ENCODE data around the gene TMEM163. TPM values are rescaled to one million over a fixed set of nuclear protein-coding genes. Genes with fewer than 3 reads are reported as not detected.

The TMEM163 gene
- total and polyA plus RNA-seq, 2 of the 13 experiments (the other 11 are each of a cell fraction or from before 2014, with no cell fraction given): 0.05 TPM; not detected in 1

DNA sequence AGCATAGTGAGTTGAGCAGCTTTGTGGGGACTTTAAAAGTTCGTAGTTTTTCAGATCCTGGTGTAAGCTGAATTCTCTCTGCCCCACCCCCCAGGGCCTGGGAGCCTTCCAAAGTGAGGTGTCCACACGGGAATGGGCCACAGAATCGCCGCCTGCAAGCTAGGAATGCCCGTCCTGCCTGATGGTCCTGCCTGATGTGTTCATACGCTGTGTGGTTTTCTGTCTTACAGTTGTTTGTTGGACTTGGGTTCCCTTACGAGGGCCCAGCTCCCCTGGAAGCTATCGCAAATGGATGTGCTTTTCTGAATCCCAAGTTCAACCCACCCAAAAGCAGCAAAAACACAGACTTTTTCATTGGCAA is 306.2 kb downstream of the TMEM163 start (continued):
- TF ChIP-seq, protein P1, sequence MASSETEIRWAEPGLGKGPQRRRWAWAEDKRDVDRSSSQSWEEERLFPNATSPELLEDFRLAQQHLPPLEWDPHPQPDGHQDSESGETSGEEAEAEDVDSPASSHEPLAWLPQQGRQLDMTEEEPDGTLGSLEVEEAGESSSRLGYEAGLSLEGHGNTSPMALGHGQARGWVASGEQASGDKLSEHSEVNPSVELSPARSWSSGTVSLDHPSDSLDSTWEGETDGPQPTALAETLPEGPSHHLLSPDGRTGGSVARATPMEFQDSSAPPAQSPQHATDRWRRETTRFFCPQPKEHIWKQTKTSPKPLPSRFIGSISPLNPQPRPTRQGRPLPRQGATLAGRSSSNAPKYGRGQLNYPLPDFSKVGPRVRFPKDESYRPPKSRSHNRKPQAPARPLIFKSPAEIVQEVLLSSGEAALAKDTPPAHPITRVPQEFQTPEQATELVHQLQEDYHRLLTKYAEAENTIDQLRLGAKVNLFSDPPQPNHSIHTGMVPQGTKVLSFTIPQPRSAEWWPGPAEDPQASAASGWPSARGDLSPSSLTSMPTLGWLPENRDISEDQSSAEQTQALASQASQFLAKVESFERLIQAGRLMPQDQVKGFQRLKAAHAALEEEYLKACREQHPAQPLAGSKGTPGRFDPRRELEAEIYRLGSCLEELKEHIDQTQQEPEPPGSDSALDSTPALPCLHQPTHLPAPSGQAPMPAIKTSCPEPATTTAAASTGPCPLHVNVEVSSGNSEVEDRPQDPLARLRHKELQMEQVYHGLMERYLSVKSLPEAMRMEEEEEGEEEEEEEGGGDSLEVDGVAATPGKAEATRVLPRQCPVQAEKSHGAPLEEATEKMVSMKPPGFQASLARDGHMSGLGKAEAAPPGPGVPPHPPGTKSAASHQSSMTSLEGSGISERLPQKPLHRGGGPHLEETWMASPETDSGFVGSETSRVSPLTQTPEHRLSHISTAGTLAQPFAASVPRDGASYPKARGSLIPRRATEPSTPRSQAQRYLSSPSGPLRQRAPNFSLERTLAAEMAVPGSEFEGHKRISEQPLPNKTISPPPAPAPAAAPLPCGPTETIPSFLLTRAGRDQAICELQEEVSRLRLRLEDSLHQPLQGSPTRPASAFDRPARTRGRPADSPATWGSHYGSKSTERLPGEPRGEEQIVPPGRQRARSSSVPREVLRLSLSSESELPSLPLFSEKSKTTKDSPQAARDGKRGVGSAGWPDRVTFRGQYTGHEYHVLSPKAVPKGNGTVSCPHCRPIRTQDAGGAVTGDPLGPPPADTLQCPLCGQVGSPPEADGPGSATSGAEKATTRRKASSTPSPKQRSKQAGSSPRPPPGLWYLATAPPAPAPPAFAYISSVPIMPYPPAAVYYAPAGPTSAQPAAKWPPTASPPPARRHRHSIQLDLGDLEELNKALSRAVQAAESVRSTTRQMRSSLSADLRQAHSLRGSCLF (CRISPR knock-in tag; IDR thresholded peaks at IDR 0.05; ENCODE audit: borderline replicate concordance): no peak
- no peak; the same call in 1 of the 2 replicates for TF ChIP-seq ZNF451 (CRISPR knock-in tag; IDR thresholded peaks at IDR 0.05)
- TF ChIP-seq PHF5A (CRISPR knock-in tag; IDR thresholded peaks at IDR 0.05; ENCODE audit: low read depth, unreplicated experiment): no peak
- TF ChIP-seq ZBTB7B (CRISPR knock-in tag; IDR thresholded peaks at IDR 0.05): no peak
- TF ChIP-seq PCBP1 (IDR thresholded peaks at IDR 0.05; ENCODE audit: borderline replicate concordance, low read depth, low read length): no peak
- no peak for TF ChIP-seq TEAD2 (CRISPR knock-in tag; IDR thresholded peaks at IDR 0.05)
- TF ChIP-seq, protein P2, sequence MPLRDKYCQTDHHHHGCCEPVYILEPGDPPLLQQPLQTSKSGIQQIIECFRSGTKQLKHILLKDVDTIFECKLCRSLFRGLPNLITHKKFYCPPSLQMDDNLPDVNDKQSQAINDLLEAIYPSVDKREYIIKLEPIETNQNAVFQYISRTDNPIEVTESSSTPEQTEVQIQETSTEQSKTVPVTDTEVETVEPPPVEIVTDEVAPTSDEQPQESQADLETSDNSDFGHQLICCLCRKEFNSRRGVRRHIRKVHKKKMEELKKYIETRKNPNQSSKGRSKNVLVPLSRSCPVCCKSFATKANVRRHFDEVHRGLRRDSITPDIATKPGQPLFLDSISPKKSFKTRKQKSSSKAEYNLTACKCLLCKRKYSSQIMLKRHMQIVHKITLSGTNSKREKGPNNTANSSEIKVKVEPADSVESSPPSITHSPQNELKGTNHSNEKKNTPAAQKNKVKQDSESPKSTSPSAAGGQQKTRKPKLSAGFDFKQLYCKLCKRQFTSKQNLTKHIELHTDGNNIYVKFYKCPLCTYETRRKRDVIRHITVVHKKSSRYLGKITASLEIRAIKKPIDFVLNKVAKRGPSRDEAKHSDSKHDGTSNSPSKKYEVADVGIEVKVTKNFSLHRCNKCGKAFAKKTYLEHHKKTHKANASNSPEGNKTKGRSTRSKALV (CRISPR knock-in tag; IDR thresholded peaks at IDR 0.05): no peak
- TF ChIP-seq ZNF12 (CRISPR knock-in tag; IDR thresholded peaks at IDR 0.05): no peak
- no peak for TF ChIP-seq ZZZ3 (CRISPR knock-in tag; IDR thresholded peaks at IDR 0.05; ENCODE audit: borderline replicate concordance)
- TF ChIP-seq TAF1 (CRISPR knock-in tag; IDR thresholded peaks at IDR 0.05): peak; percentile 58
- TF ChIP-seq KDM6A (CRISPR knock-in tag; IDR thresholded peaks at IDR 0.05; ENCODE audit: low read depth): 0 out of 2 replicates have a peak, but pooled peaks have one; percentile 0
- TF ChIP-seq KDM5B (CRISPR knock-in tag; IDR thresholded peaks at IDR 0.05; ENCODE audit: borderline replicate concordance): no peak
- TF ChIP-seq ZFAT (CRISPR knock-in tag; conservative IDR thresholded peaks at IDR 0.05): no peak
- no peak for TF ChIP-seq ZNF850 (CRISPR knock-in tag; conservative IDR thresholded peaks at IDR 0.05)
- no peak for TF ChIP-seq DPF2 (CRISPR knock-in tag; IDR thresholded peaks at IDR 0.05; ENCODE audit: borderline replicate concordance, low read depth)
- TF ChIP-seq, protein P3, sequence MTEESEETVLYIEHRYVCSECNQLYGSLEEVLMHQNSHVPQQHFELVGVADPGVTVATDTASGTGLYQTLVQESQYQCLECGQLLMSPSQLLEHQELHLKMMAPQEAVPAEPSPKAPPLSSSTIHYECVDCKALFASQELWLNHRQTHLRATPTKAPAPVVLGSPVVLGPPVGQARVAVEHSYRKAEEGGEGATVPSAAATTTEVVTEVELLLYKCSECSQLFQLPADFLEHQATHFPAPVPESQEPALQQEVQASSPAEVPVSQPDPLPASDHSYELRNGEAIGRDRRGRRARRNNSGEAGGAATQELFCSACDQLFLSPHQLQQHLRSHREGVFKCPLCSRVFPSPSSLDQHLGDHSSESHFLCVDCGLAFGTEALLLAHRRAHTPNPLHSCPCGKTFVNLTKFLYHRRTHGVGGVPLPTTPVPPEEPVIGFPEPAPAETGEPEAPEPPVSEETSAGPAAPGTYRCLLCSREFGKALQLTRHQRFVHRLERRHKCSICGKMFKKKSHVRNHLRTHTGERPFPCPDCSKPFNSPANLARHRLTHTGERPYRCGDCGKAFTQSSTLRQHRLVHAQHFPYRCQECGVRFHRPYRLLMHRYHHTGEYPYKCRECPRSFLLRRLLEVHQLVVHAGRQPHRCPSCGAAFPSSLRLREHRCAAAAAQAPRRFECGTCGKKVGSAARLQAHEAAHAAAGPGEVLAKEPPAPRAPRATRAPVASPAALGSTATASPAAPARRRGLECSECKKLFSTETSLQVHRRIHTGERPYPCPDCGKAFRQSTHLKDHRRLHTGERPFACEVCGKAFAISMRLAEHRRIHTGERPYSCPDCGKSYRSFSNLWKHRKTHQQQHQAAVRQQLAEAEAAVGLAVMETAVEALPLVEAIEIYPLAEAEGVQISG (CRISPR knock-in tag; IDR thresholded peaks at IDR 0.05): no peak
- no peak for TF ChIP-seq ZNF264 (CRISPR knock-in tag; IDR thresholded peaks at IDR 0.05)

Measured in HepG2 (cell line).